Esophagus squamous epithelium (tissue), 4 donors: ENCODE measurements around the gene TOMM22.
A peak's percentile ranks its signal among the peaks of the same experiment; 100 is the strongest.

Source experiments
- POLR2A ChIP-seq, 4 donors: fragments of 450-650 bp; IDR thresholded peaks; one replicate each; pipeline ENCODE4 v1.6.1; 2017; ENCODE audit warnings: antibody characterized with exemption in 4 of 4, mild to moderate bottlenecking in 4 of 4, moderate library complexity in 3 of 4
- TF ChIP-seq, protein P1 (sequence below), 6 experiments: fragments of 450-650 bp in 4 of 6; fragments of 200-600 bp in 2 of 6; sonication (generic) in 2 of 6; IDR thresholded peaks; one replicate each; pipeline ENCODE4 v1.5.1; 2016 to 2019; ENCODE audit warnings: antibody characterized with exemption in 6 of 6, mild to moderate bottlenecking in 4 of 6, moderate library complexity in 4 of 6

DNA sequence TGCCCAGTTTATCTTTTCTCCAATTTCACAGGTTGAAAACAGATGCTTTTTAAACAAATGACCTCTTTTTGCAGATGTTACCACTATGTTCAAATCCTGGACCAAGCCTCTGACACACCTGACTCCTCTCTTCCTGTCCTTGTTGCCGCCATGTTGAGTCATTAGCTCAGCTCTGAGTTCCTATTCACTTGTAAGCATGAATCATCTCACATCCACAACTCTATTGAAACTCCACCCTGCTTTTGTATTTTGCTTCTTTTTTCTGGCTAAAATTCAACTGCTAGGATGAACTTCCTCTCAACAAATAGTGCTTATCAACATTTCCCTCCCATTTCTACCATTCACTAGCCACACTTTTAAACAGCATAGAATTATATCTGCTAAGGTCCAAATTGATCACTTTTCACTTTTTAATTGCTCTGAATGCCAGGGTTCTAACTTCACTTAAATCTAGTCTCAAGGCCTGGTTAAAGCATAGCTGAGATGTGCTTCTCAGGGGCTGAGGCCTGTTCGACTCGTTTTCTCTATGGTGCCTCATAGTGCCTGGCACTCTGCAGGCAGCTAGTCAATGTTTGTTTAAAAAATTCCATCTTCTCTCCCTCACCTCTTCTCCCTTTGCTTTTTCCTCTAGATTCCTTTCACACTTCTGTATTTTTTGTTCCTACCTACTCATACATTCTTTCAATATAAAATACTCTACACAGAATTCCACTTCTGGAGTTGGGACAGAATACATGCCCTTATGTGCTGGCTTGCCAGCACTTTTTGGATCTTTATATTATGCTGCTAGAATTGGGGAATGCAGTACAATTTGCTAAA is 15.1 kb downstream of the TOMM22 start:
- peak in 1 of 4 donors; percentile 14 for TF ChIP-seq POLR2A (IDR thresholded peaks at IDR 0.05)
- TF ChIP-seq, protein P1, sequence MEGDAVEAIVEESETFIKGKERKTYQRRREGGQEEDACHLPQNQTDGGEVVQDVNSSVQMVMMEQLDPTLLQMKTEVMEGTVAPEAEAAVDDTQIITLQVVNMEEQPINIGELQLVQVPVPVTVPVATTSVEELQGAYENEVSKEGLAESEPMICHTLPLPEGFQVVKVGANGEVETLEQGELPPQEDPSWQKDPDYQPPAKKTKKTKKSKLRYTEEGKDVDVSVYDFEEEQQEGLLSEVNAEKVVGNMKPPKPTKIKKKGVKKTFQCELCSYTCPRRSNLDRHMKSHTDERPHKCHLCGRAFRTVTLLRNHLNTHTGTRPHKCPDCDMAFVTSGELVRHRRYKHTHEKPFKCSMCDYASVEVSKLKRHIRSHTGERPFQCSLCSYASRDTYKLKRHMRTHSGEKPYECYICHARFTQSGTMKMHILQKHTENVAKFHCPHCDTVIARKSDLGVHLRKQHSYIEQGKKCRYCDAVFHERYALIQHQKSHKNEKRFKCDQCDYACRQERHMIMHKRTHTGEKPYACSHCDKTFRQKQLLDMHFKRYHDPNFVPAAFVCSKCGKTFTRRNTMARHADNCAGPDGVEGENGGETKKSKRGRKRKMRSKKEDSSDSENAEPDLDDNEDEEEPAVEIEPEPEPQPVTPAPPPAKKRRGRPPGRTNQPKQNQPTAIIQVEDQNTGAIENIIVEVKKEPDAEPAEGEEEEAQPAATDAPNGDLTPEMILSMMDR (IDR thresholded peaks at IDR 0.05) = no peak
